ENCODE measurements around the gene ADH1C. TPM values are rescaled to one million over a fixed set of nuclear protein-coding genes. Genes with fewer than 3 reads are reported as not detected.
A peak's percentile ranks its signal among the peaks of the same experiment; 100 is the strongest.

The ADH1C gene
- polyA plus RNA-seq, 1 of the 3 experiments (the other 2 are of a cell fraction): not detected

- TF ChIP-seq YY1 (IDR thresholded peaks at IDR 0.05; ENCODE audit: low read depth) (no peak), MXI1 (IDR thresholded peaks at IDR 0.05; ENCODE audit: low read depth, low read length) (no peak), RXRA (IDR thresholded peaks at IDR 0.05; ENCODE audit: borderline replicate concordance, low read depth) (no peak), TEAD4 (IDR thresholded peaks at IDR 0.05; ENCODE audit: borderline replicate concordance, insufficient read depth) (no peak), RCOR1 (IDR thresholded peaks at IDR 0.05; ENCODE audit: low read length) (no peak), MEF2A (IDR thresholded peaks at IDR 0.05; ENCODE audit: borderline replicate concordance, low read depth) (no peak)
- H2AFZ ChIP-seq (ENCODE audit: low read depth): no peak overlapping the region
- H3K27ac ChIP-seq (ENCODE audit: low read depth in 2 of 2, low read length in 1 of 2): peak overlapping the region; percentile 53 to 71; a peak in 2 of 4 replicates
- H4K20me1 ChIP-seq (ENCODE audit: insufficient read depth): no peaks in the 10 kb centered on the region
- no peaks in the 10 kb centered on the region for H3K27me3 ChIP-seq (ENCODE audit: insufficient read depth)
- no peak overlapping the region for H3K4me3 ChIP-seq (ENCODE audit: low read depth in 2 of 2, low read length in 1 of 2)
- no peaks in the 10 kb centered on the region for H3K79me2 ChIP-seq (ENCODE audit: insufficient read depth)
- no peaks in the 10 kb centered on the region for H3F3A ChIP-seq (replicated peaks; ENCODE audit: insufficient read depth)
- no peaks in the 10 kb centered on the region for H3K36me3 ChIP-seq (replicated peaks in 1 of 2; ENCODE audit: control insufficient read depth in 1 of 2, insufficient read depth in 2 of 2, low read length in 1 of 2)
- no peak overlapping the region for H3K9ac ChIP-seq
- WGBS (ENCODE audit: low lambda C conversion rate): 46% methylated on average over 3 of the region's 3 CpGs
- ChIA-PET POLR2A (no interaction called here), CTCF (interaction anchor here (1.3 kb wide), 1 partner anchor 22 kb away, joined by 3 read pairs; no protein-coding TSS in a partner anchor)
- H3K9me2 ChIP-seq: no peaks in the 10 kb centered on the region
- no peak overlapping the region for H3K4me2 ChIP-seq
- no peaks in the 10 kb centered on the region for H3K9me3 ChIP-seq
- no peak for DNase-seq
- no peaks in the 10 kb centered on the region for H3K4me1 ChIP-seq (ENCODE audit: control insufficient read depth in 1 of 2, insufficient read depth in 2 of 2, low read depth in 1 of 2, low read length in 1 of 2)
Measured at GRCh38 chr4:99383399-99383798, 30.9 kb upstream of the ADH1C start.

- H3K9ac ChIP-seq: no peak overlapping the region
- no peak overlapping the region for H3K4me2 ChIP-seq
- no peak for DNase-seq
- ChIA-PET POLR2A (no interaction called here), CTCF (interaction anchor here (1.3 kb wide), 1 partner anchor 23 kb away, joined by 4 read pairs; no protein-coding TSS in a partner anchor)
- no peaks in the 10 kb centered on the region for H3K4me1 ChIP-seq (ENCODE audit: control insufficient read depth in 1 of 2, insufficient read depth in 2 of 2, low read depth in 1 of 2, low read length in 1 of 2)
- H3K9me2 ChIP-seq: no peaks in the 10 kb centered on the region
- no peak overlapping the region for H2AFZ ChIP-seq (ENCODE audit: low read depth)
- H3K27ac ChIP-seq (ENCODE audit: low read depth in 2 of 2, low read length in 1 of 2): no peak overlapping the region; a peak in 1 of 4 replicates
- no peaks in the 10 kb centered on the region for H4K20me1 ChIP-seq (ENCODE audit: insufficient read depth)
- H3K9me3 ChIP-seq: no peaks in the 10 kb centered on the region
- TF ChIP-seq, protein P1, sequence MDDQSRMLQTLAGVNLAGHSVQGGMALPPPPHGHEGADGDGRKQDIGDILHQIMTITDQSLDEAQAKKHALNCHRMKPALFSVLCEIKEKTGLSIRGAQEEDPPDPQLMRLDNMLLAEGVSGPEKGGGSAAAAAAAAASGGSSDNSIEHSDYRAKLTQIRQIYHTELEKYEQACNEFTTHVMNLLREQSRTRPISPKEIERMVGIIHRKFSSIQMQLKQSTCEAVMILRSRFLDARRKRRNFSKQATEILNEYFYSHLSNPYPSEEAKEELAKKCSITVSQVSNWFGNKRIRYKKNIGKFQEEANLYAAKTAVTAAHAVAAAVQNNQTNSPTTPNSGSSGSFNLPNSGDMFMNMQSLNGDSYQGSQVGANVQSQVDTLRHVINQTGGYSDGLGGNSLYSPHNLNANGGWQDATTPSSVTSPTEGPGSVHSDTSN (IDR thresholded peaks at IDR 0.05): no peak
- TF ChIP-seq, protein P2, sequence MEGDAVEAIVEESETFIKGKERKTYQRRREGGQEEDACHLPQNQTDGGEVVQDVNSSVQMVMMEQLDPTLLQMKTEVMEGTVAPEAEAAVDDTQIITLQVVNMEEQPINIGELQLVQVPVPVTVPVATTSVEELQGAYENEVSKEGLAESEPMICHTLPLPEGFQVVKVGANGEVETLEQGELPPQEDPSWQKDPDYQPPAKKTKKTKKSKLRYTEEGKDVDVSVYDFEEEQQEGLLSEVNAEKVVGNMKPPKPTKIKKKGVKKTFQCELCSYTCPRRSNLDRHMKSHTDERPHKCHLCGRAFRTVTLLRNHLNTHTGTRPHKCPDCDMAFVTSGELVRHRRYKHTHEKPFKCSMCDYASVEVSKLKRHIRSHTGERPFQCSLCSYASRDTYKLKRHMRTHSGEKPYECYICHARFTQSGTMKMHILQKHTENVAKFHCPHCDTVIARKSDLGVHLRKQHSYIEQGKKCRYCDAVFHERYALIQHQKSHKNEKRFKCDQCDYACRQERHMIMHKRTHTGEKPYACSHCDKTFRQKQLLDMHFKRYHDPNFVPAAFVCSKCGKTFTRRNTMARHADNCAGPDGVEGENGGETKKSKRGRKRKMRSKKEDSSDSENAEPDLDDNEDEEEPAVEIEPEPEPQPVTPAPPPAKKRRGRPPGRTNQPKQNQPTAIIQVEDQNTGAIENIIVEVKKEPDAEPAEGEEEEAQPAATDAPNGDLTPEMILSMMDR (IDR thresholded peaks at IDR 0.05): no peak
- TF ChIP-seq MAX (IDR thresholded peaks at IDR 0.05; ENCODE audit: low read depth): no peak
- TF ChIP-seq GABPA (IDR thresholded peaks at IDR 0.05; ENCODE audit: low read depth): no peak
- no peak for TF ChIP-seq TCF12 (IDR thresholded peaks at IDR 0.05)
- TF ChIP-seq ELF1 (IDR thresholded peaks at IDR 0.05): no peak
- TF ChIP-seq JUND (IDR thresholded peaks at IDR 0.05): no peak
- no peak for TF ChIP-seq EZH2phosphoT487 (IDR thresholded peaks at IDR 0.05; ENCODE audit: borderline replicate concordance, low read depth)
- no peak for TF ChIP-seq NRF1 (IDR thresholded peaks at IDR 0.05; ENCODE audit: low read depth, low read length)
- TF ChIP-seq, protein P3, sequence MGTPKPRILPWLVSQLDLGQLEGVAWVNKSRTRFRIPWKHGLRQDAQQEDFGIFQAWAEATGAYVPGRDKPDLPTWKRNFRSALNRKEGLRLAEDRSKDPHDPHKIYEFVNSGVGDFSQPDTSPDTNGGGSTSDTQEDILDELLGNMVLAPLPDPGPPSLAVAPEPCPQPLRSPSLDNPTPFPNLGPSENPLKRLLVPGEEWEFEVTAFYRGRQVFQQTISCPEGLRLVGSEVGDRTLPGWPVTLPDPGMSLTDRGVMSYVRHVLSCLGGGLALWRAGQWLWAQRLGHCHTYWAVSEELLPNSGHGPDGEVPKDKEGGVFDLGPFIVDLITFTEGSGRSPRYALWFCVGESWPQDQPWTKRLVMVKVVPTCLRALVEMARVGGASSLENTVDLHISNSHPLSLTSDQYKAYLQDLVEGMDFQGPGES (IDR thresholded peaks at IDR 0.05; ENCODE audit: low read depth, low read length): no peak
- no peak for TF ChIP-seq RCOR1 (IDR thresholded peaks at IDR 0.05; ENCODE audit: low read length)
- TF ChIP-seq FOSL2 (IDR thresholded peaks at IDR 0.05; ENCODE audit: borderline replicate concordance, low read depth): no peak
- no peak for TF ChIP-seq RAD21 (IDR thresholded peaks at IDR 0.05; ENCODE audit: low read length)
- no peak for TF ChIP-seq TAF1 (IDR thresholded peaks at IDR 0.05; ENCODE audit: borderline replicate concordance, low read depth, low read length)
- no peak for TF ChIP-seq MEF2A (IDR thresholded peaks at IDR 0.05; ENCODE audit: borderline replicate concordance, low read depth)
- no peak for TF ChIP-seq GATA2 (CRISPR knock-in tag; IDR thresholded peaks at IDR 0.05)
- H3K79me2 ChIP-seq (ENCODE audit: insufficient read depth): no peaks in the 10 kb centered on the region
- no peak overlapping the region for H3K4me3 ChIP-seq (ENCODE audit: low read depth in 2 of 2, low read length in 1 of 2)
- no peaks in the 10 kb centered on the region for H3F3A ChIP-seq (replicated peaks; ENCODE audit: insufficient read depth)
- WGBS (ENCODE audit: low lambda C conversion rate): 0% methylated on average over 1 of the region's 1 CpG
- no peaks in the 10 kb centered on the region for H3K36me3 ChIP-seq (replicated peaks in 1 of 2; ENCODE audit: control insufficient read depth in 1 of 2, insufficient read depth in 2 of 2, low read length in 1 of 2)
- no peaks in the 10 kb centered on the region for H3K27me3 ChIP-seq (ENCODE audit: insufficient read depth)
Measured at GRCh38 chr4:99382745-99383360, 30.3 kb upstream of the ADH1C start.
